H1 (cell line): Measurements from ENCODE around the gene TIGIT. TPM values are rescaled to one million over a fixed set of nuclear protein-coding genes. Genes with fewer than 3 reads are reported as not detected.

Source experiments
- CTCF ChIA-PET: fragments of 300-600 bp; sonication (Branson Sonifier 250); formaldehyde crosslinking; loops from one replicate; lab custom pipeline; 2021; ENCODE audit not compliant: partially characterized antibody; lab: Charles Lee
- POLR2A ChIA-PET: fragments of 300-600 bp; sonication (Branson Sonifier 250); formaldehyde crosslinking; loops from one replicate; lab custom pipeline; 2021; ENCODE audit warnings: inconsistent platforms; ENCODE audit not compliant: partially characterized antibody; lab: Charles Lee
- DNase-seq, 2 experiments: peaks; one replicate each; pipeline versions ENCODE4 v3.0.0 to v3.0.0-alpha.2; 2010 to 2022; ENCODE audit warnings: low spot score in 2 of 2, low read depth in 1 of 2, mixed read lengths in 1 of 2
- FAIRE-seq: peaks from 2 replicates; lab custom pipeline; 2011; peaks lifted over from hg19 to GRCh38; lab: Jason Lieb, UNC
- H2AFZ ChIP-seq: 2 replicates; pipeline ENCODE4 v1.8.1; 2012; ENCODE audit warnings: low read length, inconsistent platforms
- H2AK5ac ChIP-seq: 2 replicates; pipeline ENCODE4 v1.6.1; 2013; ENCODE audit warnings: low read depth, low read length
- H2BK120ac ChIP-seq: replicated peaks from 2 replicates; pipeline ENCODE3; 2013; ENCODE audit warnings: low read depth, low read length, inconsistent platforms
- H2BK12ac ChIP-seq: 2 replicates; pipeline ENCODE4 v1.6.1; 2013; ENCODE audit warnings: low read depth, low read length
- H2BK15ac ChIP-seq: 2 replicates; pipeline ENCODE4 v1.6.1; 2013; ENCODE audit warnings: low read length
- H2BK20ac ChIP-seq: 2 replicates; pipeline ENCODE4 v1.6.1; 2013; ENCODE audit warnings: low read length
- H2BK5ac ChIP-seq: 2 replicates; pipeline ENCODE4 v1.6.1; 2013; ENCODE audit warnings: low read depth, low read length
- H3K14ac ChIP-seq: 2 replicates; pipeline ENCODE4 v1.6.1; 2013; ENCODE audit warnings: inconsistent platforms; ENCODE audit not compliant: insufficient read length
- H3K18ac ChIP-seq: 2 replicates; pipeline ENCODE4 v1.6.1; 2013; ENCODE audit warnings: low read length; ENCODE audit errors: extremely low read depth
- H3K23ac ChIP-seq: 2 replicates; pipeline ENCODE4 v1.6.1; 2013; ENCODE audit warnings: inconsistent platforms; ENCODE audit not compliant: insufficient read length
- H3K23me2 ChIP-seq: 2 replicates; pipeline ENCODE4 v1.6.1; 2013; ENCODE audit warnings: low read depth, low read length
- H3K27ac ChIP-seq: 2 replicates; pipeline ENCODE4 v1.6.1; 2011; ENCODE audit warnings: low read depth, low read length, inconsistent platforms
- H3K27me3 ChIP-seq, 4 experiments: replicated peaks in 1 of 4; 1 replicate in 1 of 4; 2 replicates in 3 of 4; pipeline versions ENCODE4 v1.6.1 to v1.8.1; 2011 to 2013; ENCODE audit warnings: low read length in 3 of 4, mild to moderate bottlenecking in 3 of 4, inconsistent platforms in 2 of 4, mixed read lengths in 2 of 4, moderate library complexity in 1 of 4; ENCODE audit not compliant: control insufficient read depth in 3 of 4, insufficient read depth in 3 of 4; ENCODE audit errors: extremely low read depth in 1 of 4
- H3K36me3 ChIP-seq, 4 experiments: 2 replicates each; pipeline versions ENCODE4 v1.6.1 to v1.8.1; 2011 to 2013; ENCODE audit warnings: mild to moderate bottlenecking in 4 of 4, low read length in 3 of 4, moderate library complexity in 2 of 4, control low read depth in 1 of 4, inconsistent platforms in 1 of 4; ENCODE audit not compliant: insufficient read depth in 4 of 4, control insufficient read depth in 2 of 4
- H3K4ac ChIP-seq: replicated peaks from 2 replicates; pipeline ENCODE3; 2013; ENCODE audit warnings: low read length, low read depth, mixed read lengths, inconsistent platforms; ENCODE audit not compliant: insufficient read length
- H3K4me1 ChIP-seq, 4 experiments: replicated peaks in 1 of 4; 1 replicate in 1 of 4; 2 replicates in 3 of 4; pipeline versions ENCODE4 v1.6.1 to v1.8.1; 2011 to 2013; ENCODE audit warnings: low read length in 3 of 4, inconsistent platforms in 2 of 4, mixed read lengths in 1 of 4; ENCODE audit not compliant: insufficient read depth in 4 of 4, control insufficient read depth in 3 of 4
- H3K4me2 ChIP-seq, 2 experiments: 2 replicates each; pipeline versions ENCODE4 v1.6.1 to v1.8.1; 2011 to 2013; ENCODE audit warnings: low read depth in 2 of 2, low read length in 2 of 2, control low read depth in 1 of 2, inconsistent platforms in 1 of 2, mild to moderate bottlenecking in 1 of 2; ENCODE audit not compliant: insufficient read depth in 1 of 2
- H3K4me3 ChIP-seq, 4 experiments: fragments of 200-600, 300-600 bp in 1 of 4; sonication (generic), shearing (Covaris generic), sonication (Bioruptor Twin) in 1 of 4; 2 replicates each; pipeline versions ENCODE4 v1.5.1 to v1.8.1; 2011 to 2016; ENCODE audit warnings: low read length in 4 of 4, low read depth in 3 of 4, control low read depth in 2 of 4, inconsistent platforms in 2 of 4, mild to moderate bottlenecking in 2 of 4, mixed read lengths in 1 of 4, moderate library complexity in 1 of 4; ENCODE audit not compliant: insufficient read depth in 2 of 4; ENCODE audit errors: extremely low read depth in 1 of 4
- H3K56ac ChIP-seq: replicated peaks from 2 replicates; pipeline ENCODE3; 2013; ENCODE audit warnings: low read depth, mild to moderate bottlenecking, mixed read lengths, low read length, inconsistent platforms; ENCODE audit not compliant: insufficient read length
- H3K79me1 ChIP-seq: 2 replicates; pipeline ENCODE4 v1.6.1; 2013; ENCODE audit warnings: low read depth, low read length, control low read depth
- H3K79me2 ChIP-seq, 2 experiments: 2 replicates each; pipeline versions ENCODE4 v1.6.1 to v1.8.1; 2012 to 2013; ENCODE audit warnings: low read length in 2 of 2, mild to moderate bottlenecking in 2 of 2, inconsistent platforms in 1 of 2; ENCODE audit not compliant: insufficient read depth in 2 of 2, control insufficient read depth in 1 of 2
- H3K9ac ChIP-seq, 4 experiments: replicated peaks in 1 of 4; 1 replicate in 1 of 4; 2 replicates in 3 of 4; pipeline versions ENCODE4 v1.6.1 to v1.8.1; 2011 to 2013; ENCODE audit warnings: low read depth in 3 of 4, low read length in 3 of 4, control low read depth in 2 of 4, mild to moderate bottlenecking in 2 of 4, moderate library complexity in 2 of 4, inconsistent platforms in 1 of 4; ENCODE audit errors: extremely low read depth in 1 of 4
- H3K9me3 ChIP-seq, 2 experiments: 2 replicates each; pipeline versions ENCODE4 v1.6.1 to v1.8.1; 2012 to 2013; ENCODE audit warnings: mild to moderate bottlenecking in 2 of 2, moderate library complexity in 2 of 2, control low read depth in 1 of 2, inconsistent platforms in 1 of 2, low read depth in 1 of 2, low read length in 1 of 2, mixed read lengths in 1 of 2; ENCODE audit not compliant: insufficient read depth in 2 of 2
- H4K20me1 ChIP-seq, 2 experiments: replicated peaks in 1 of 2; 2 replicates each; pipeline versions ENCODE3 to v1.8.1; 2011 to 2013; ENCODE audit warnings: inconsistent platforms in 2 of 2, low read length in 2 of 2, mild to moderate bottlenecking in 1 of 2; ENCODE audit not compliant: insufficient read depth in 2 of 2, control insufficient read depth in 1 of 2
- H4K5ac ChIP-seq: 2 replicates; pipeline ENCODE4 v1.6.1; 2013; ENCODE audit warnings: low read length, low read depth, mixed read lengths, inconsistent platforms; ENCODE audit not compliant: insufficient read length
- H4K8ac ChIP-seq: 2 replicates; pipeline ENCODE4 v1.8.0; 2013; ENCODE audit warnings: mild to moderate bottlenecking, moderate library complexity, low read length, inconsistent platforms; ENCODE audit not compliant: insufficient read depth; ENCODE audit errors: extremely low read depth
- H4K91ac ChIP-seq: replicated peaks from 2 replicates; pipeline ENCODE3; 2013; ENCODE audit warnings: low read length, mixed read lengths, inconsistent platforms; ENCODE audit not compliant: insufficient read length
- ASH2L ChIP-seq: fragments of 200-600, 300-600 bp; sonication (generic); IDR thresholded peaks from one replicate; pipeline ENCODE4 v1.7.1; 2017; ENCODE audit warnings: low read length
- EGR1 ChIP-seq: IDR thresholded peaks from 2 replicates; pipeline ENCODE4 v1.6.1; 2011; ENCODE audit warnings: low read depth, low read length, borderline replicate concordance
- FOSL1 ChIP-seq: IDR thresholded peaks from 2 replicates; pipeline ENCODE4 v1.6.1; 2011; ENCODE audit warnings: mild to moderate bottlenecking, low read depth, low read length, moderate library complexity; ENCODE audit not compliant: insufficient read depth
- TBP ChIP-seq: IDR thresholded peaks from 2 replicates; pipeline ENCODE4 v1.6.1; 2011; ENCODE audit warnings: low read depth, low read length, improper control_type of control experiment
- WGBS, 2 experiments: shearing (Covaris generic) in 1 of 2; methylation state at CpG; one replicate each; pipeline versions ENCODE4 v1.1.6 to v1.1.7; 2013 to 2015; ENCODE audit warnings: low lambda C conversion rate in 2 of 2, mixed read lengths in 2 of 2, inconsistent platforms in 1 of 2, low coverage in 1 of 2, missing lambda C conversion rate in 1 of 2; ENCODE audit not compliant: insufficient replicate concordance in 2 of 2, insufficient coverage in 1 of 2, insufficient read length in 1 of 2; ENCODE audit errors: extremely low coverage in 1 of 2, missing lambda C conversion rate in 1 of 2; 5-methylcytosine and 5-hydroxymethylcytosine counted together
- polyA plus RNA-seq, 7 experiments: library from polyadenylated mRNA; depleted of rRNA in 3 of 7; stranded (reverse) in 5 of 7; unstranded in 2 of 7; fragments of >200 nt in 5 of 7; fragments of 200-250 nt in 2 of 7; gene quantifications; 1 replicate in 5 of 7; 2 replicates in 1 of 7; 4 replicates in 1 of 7; pipeline versions ENCODE4 v1.2.1 to v1.2.3, GENCODE V29; 2011 to 2013; ENCODE audit warnings: missing spikeins in 2 of 7, mixed read lengths in 2 of 7
- total RNA-seq: library from RNA; stranded (reverse); fragmentation: NEBNext Ultra II Directional; extraction: Animal tissue kit (Norgen Biotek cat#: 25700); gene quantifications from 2 replicates; pipeline ENCODE4 v1.2.1, GENCODE V29; 2021

The TIGIT gene
- total and polyA plus RNA-seq, 2 of the 8 experiments (the other 6 are each of a cell fraction or from before 2014, with no cell fraction given) = 0.02 TPM; not detected in 1

DNA sequence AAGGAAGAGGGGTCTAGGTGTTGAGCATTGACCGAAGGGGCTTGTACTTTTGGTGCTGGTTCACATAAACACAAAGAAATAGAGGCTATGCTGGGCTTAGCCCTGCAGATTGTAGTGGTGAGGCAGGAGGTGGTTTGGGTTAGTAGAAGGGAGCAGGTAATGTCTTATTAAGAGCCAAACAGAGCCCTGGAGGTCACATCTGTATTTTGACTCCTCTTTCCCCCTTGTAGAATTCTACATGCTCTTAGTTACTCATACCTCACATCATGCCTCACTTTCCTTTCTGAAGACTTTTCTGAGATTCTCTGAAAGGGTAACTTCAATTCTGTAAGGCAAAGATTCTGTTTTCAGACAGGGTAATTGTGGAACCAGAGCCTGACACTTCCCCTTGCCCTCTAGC, 40.3 kb upstream of the TIGIT start:
- no peaks in the 10 kb centered on the region for H3K4me1 ChIP-seq
- TF ChIP-seq FOSL1 (no peak), TBP (no peak), EGR1 (no peak), ASH2L (no peak)
- no peaks in the 10 kb centered on the region for H3K36me3 ChIP-seq
- no peaks in the 10 kb centered on the region for H3K79me2 ChIP-seq
- no peak overlapping the region for H2AK5ac ChIP-seq
- no peak overlapping the region for H3K4ac ChIP-seq
- FAIRE-seq (no peak), DNase-seq (no peak)
- no peak overlapping the region for H4K5ac ChIP-seq
- no peak overlapping the region for H3K56ac ChIP-seq
- H2BK20ac ChIP-seq = no peak overlapping the region
- no peak overlapping the region for H3K14ac ChIP-seq
- no peak overlapping the region for H3K9ac ChIP-seq
- no peak overlapping the region for H3K4me2 ChIP-seq
- H3K18ac ChIP-seq = no peak overlapping the region
- no peak overlapping the region for H2BK15ac ChIP-seq
- H3K23ac ChIP-seq = no peak overlapping the region
- H2BK120ac ChIP-seq = no peak overlapping the region
- no peak overlapping the region for H4K8ac ChIP-seq
- no peak overlapping the region for H3K27ac ChIP-seq
- POLR2A ChIA-PET = interaction anchor here (0.7 kb wide), 1 partner anchor 123 kb away, joined by 3 read pairs; no protein-coding TSS in a partner anchor
- no peaks in the 10 kb centered on the region; the same call in 1 of the 2 replicates for H3K23me2 ChIP-seq
- WGBS, 2 experiments = 100% methylated on average over 1 of the region's 1 CpG; no CpG with 5 or more reads in 1 of the 2 experiments
- H3K4me3 ChIP-seq = no peak overlapping the region
- CTCF ChIA-PET = interaction anchor here (0.7 kb wide), 1 partner anchor 23 kb away, joined by 3 read pairs; no protein-coding TSS in a partner anchor
- H3K9me3 ChIP-seq = 0 out of 4 replicates have a peak, but pooled peaks cover 0 to 3% of the 10 kb centered on the region in 2 experiments
- H3K79me1 ChIP-seq = no peaks in the 10 kb centered on the region
- H2AFZ ChIP-seq = no peak overlapping the region
- no peak overlapping the region for H2BK5ac ChIP-seq
- H3K27me3 ChIP-seq = no peaks in the 10 kb centered on the region
- H4K91ac ChIP-seq = no peak overlapping the region
- H4K20me1 ChIP-seq = no peaks in the 10 kb centered on the region
- no peak overlapping the region for H2BK12ac ChIP-seq
